Loucy (cell line): ENCODE results near the gene XPNPEP3.

Experiments
- CTCF ChIP-seq: fragments of 200-600 bp; sonication (generic); conservative IDR thresholded peaks from 2 replicates; pipeline ENCODE4 v1.5.1; 2014; ENCODE audit warnings: mild to moderate bottlenecking, antibody characterized with exemption, low read length
- EZH2phosphoT487 ChIP-seq: fragments of 200-600 bp; IDR thresholded peaks from 2 replicates; pipeline ENCODE4 v1.6.1; 2018; ENCODE audit warnings: antibody characterized with exemption, mild to moderate bottlenecking, moderate library complexity, borderline replicate concordance

GRCh38 chr22:40950962-40951794 lies 94.2 kb downstream of the XPNPEP3 start, which contains the start of gene RBX1:
- TF ChIP-seq CTCF (no peak), EZH2phosphoT487 (no peak)
